Left lung (tissue), 10 donors: ENCODE results near the gene DLG2. TPM values are rescaled to one million over a fixed set of nuclear protein-coding genes. Genes with fewer than 3 reads are reported as not detected.

Experiments used
- ATAC-seq: fragments of 200-7000 bp; cut with Tn5 transposase; one replicate; pipeline ENCODE4 v1.9.1; 2020; ENCODE audit warnings: moderate library complexity
- DNase-seq, 4 donors: peaks; one replicate each; pipeline ENCODE4 v3.0.0-alpha.2; 2013 to 2020
- H3K27ac ChIP-seq, 2 donors: fragments of 200-600 bp; sonication (generic) in 1 of 2; one replicate each; pipeline versions ENCODE4 v1.5.0 to v1.8.0; 2020 to 2021
- H3K27me3 ChIP-seq, 2 donors: fragments of 200-600 bp; sonication (generic) in 1 of 2; one replicate each; pipeline versions ENCODE4 v1.5.0 to v1.8.0; 2020 to 2021
- H3K36me3 ChIP-seq, 2 donors: fragments of 200-600 bp; sonication (generic) in 1 of 2; one replicate each; pipeline versions ENCODE4 v1.5.0 to v1.8.0; 2020 to 2021
- H3K4me1 ChIP-seq, 2 donors: fragments of 200-600 bp; one replicate each; pipeline ENCODE4 v1.8.0; 2021
- H3K4me3 ChIP-seq, 2 donors: fragments of 200-600 bp; sonication (generic) in 1 of 2; one replicate each; pipeline versions ENCODE4 v1.5.0 to v1.8.0; 2020 to 2021; ENCODE audit warnings: mild to moderate bottlenecking in 1 of 2
- H3K9me3 ChIP-seq, 2 donors: fragments of 200-600 bp; sonication (generic) in 1 of 2; one replicate each; pipeline versions ENCODE4 v1.5.0 to v1.8.0; 2020 to 2021
- CTCF ChIP-seq, 2 donors: fragments of 200-600 bp; sonication (generic) in 1 of 2; IDR thresholded peaks; one replicate each; pipeline versions ENCODE4 v1.5.0 to v1.8.0; 2021; ENCODE audit warnings: antibody characterized with exemption in 2 of 2
- intact Hi-C, 2 donors: fragments of 100-400 bp; cut with DNase I; formaldehyde crosslinking; loops; one replicate each; pipeline versions ENCODE4 v1.11.2 to v1.14.2; 2022
- polyA plus RNA-seq, 6 donors: library from polyadenylated mRNA; unstranded; fragments of 120-200 nt; gene quantifications; one replicate each; pipeline ENCODE4 v1.2.1, GENCODE V29; 2013; ENCODE audit not compliant: insufficient read length in 6 of 6
- total RNA-seq, 2 donors: library from RNA; stranded (reverse); fragmentation: NEBNext Ultra II Directional; extraction: Animal tissue kit (Norgen Biotek cat#: 25700); gene quantifications; one replicate each; pipeline ENCODE4 v1.2.1, GENCODE V29; 2021
- donor health status: DM: no; HTN: yes; CAD: no.
- donor health status: DM: no; HTN: no; CAD: no.

DLG2 gene
- total and polyA plus RNA-seq, 8 donors = 4.5 to 15.0 (median 8.6) TPM

- intact Hi-C loops = no loop called here
- TF ChIP-seq CTCF (IDR thresholded peaks at IDR 0.05) = no peak
- Histone ChIP-seq H3K4me3 (no peak overlapping the region), H3K9me3 (no peaks in the 10 kb centered on the region), H3K27ac (no peak overlapping the region), H3K4me1 (no peaks in the 10 kb centered on the region), H3K36me3 (no peaks in the 10 kb centered on the region), H3K27me3 (no peaks in the 10 kb centered on the region)
- no peak for DNase-seq
- no peak for ATAC-seq
These were observed 1063.8 kb downstream of the DLG2 start for GRCh38 chr11:84563356-84563755.

- H3K27me3 ChIP-seq = no peaks in the 10 kb centered on the region
- H3K4me3 ChIP-seq = no peak overlapping the region
- no peak overlapping the region for H3K27ac ChIP-seq
- ATAC-seq (no peak), DNase-seq (no peak)
- H3K36me3 ChIP-seq = no peaks in the 10 kb centered on the region
- intact Hi-C loops = no loop called here
- no peaks in the 10 kb centered on the region for H3K4me1 ChIP-seq
- no peak for TF ChIP-seq CTCF (IDR thresholded peaks at IDR 0.05)
- H3K9me3 ChIP-seq = no peaks in the 10 kb centered on the region
These were observed 1066.9 kb downstream of the DLG2 start for GRCh38 chr11:84560206-84560605.

GRCh38 chr11:84558085-84558905 lies 1068.8 kb downstream of the DLG2 start:
- ATAC-seq = peak; percentile 96
- no peaks in the 10 kb centered on the region for H3K27me3 ChIP-seq
- TF ChIP-seq CTCF (IDR thresholded peaks at IDR 0.05) = peak; percentile 60 to 90
- H3K4me1 ChIP-seq = no peaks in the 10 kb centered on the region
- no peaks in the 10 kb centered on the region for H3K9me3 ChIP-seq
- intact Hi-C loops = no loop called here
- no peaks in the 10 kb centered on the region for H3K36me3 ChIP-seq
- no peak overlapping the region for H3K27ac ChIP-seq
- no peak overlapping the region for H3K4me3 ChIP-seq
- DNase-seq = peak in 2 of 4 donors; percentile 26 to 64

- Histone ChIP-seq H3K36me3 (no peaks in the 10 kb centered on the region), H3K4me3 (no peak overlapping the region), H3K27me3 (no peaks in the 10 kb centered on the region), H3K27ac (no peak overlapping the region), H3K4me1 (no peaks in the 10 kb centered on the region), H3K9me3 (no peaks in the 10 kb centered on the region)
- no peak for DNase-seq
- ATAC-seq = no peak
- TF ChIP-seq CTCF (IDR thresholded peaks at IDR 0.05) = no peak
- intact Hi-C loops = no loop called here
These were observed 1074.4 kb downstream of the DLG2 start for GRCh38 chr11:84552791-84553190.

- no peaks in the 10 kb centered on the region for H3K4me1 ChIP-seq
- ATAC-seq (no peak), DNase-seq (no peak)
- H3K36me3 ChIP-seq = no peaks in the 10 kb centered on the region
- no peak for TF ChIP-seq CTCF (IDR thresholded peaks at IDR 0.05)
- intact Hi-C loops = no loop called here
- H3K9me3 ChIP-seq = no peaks in the 10 kb centered on the region
- H3K27me3 ChIP-seq = no peaks in the 10 kb centered on the region
- no peak overlapping the region for H3K27ac ChIP-seq
- no peak overlapping the region for H3K4me3 ChIP-seq
These were observed 1077.9 kb downstream of the DLG2 start for GRCh38 chr11:84549217-84549616.
